OCI-LY1 (cell line): ENCODE results near the gene AFAP1L2.

ENCODE experiments used
- H2AFZ ChIP-seq: fragments of 200-600 bp; sonication (generic), shearing (Covaris generic); 2 replicates; pipeline ENCODE4 v1.6.0; 2014; ENCODE audit warnings: antibody characterized with exemption, mild to moderate bottlenecking, low read length
- H3F3A ChIP-seq: fragments of 200-600 bp; sonication (generic), shearing (Covaris generic); 2 replicates; pipeline ENCODE4 v1.6.0; 2014; ENCODE audit warnings: mild to moderate bottlenecking, antibody characterized with exemption, low read length, moderate library complexity; ENCODE audit not compliant: insufficient read depth
- H3K27ac ChIP-seq: fragments of 200-600 bp; sonication (generic); 2 replicates; pipeline ENCODE4 v1.5.1; 2014; ENCODE audit warnings: low read length, mixed run types, mild to moderate bottlenecking, low read depth; ENCODE audit not compliant: poor library complexity, severe bottlenecking
- H3K27me3 ChIP-seq: fragments of 200-600 bp; sonication (generic); 2 replicates; pipeline ENCODE4 v1.6.0; 2014; ENCODE audit warnings: antibody characterized with exemption, mild to moderate bottlenecking, low read length, moderate library complexity; ENCODE audit not compliant: insufficient read depth
- H3K36me3 ChIP-seq: fragments of 200-600 bp; sonication (generic); 2 replicates; pipeline ENCODE4 v1.6.1; 2014; ENCODE audit warnings: mild to moderate bottlenecking, antibody characterized with exemption, low read length, moderate library complexity, mixed read lengths; ENCODE audit not compliant: insufficient read depth
- H3K4me1 ChIP-seq: fragments of 200-600 bp; sonication (generic); 2 replicates; pipeline ENCODE4 v1.5.1; 2014; ENCODE audit warnings: mild to moderate bottlenecking, low read length, moderate library complexity; ENCODE audit not compliant: insufficient read depth, severe bottlenecking
- H3K4me2 ChIP-seq: fragments of 200-600 bp; sonication (generic), shearing (Covaris generic); 2 replicates; pipeline ENCODE4 v1.6.1; 2014; ENCODE audit warnings: low read length
- H3K4me3 ChIP-seq: fragments of 200-600 bp; sonication (generic); 2 replicates; pipeline ENCODE4 v1.5.1; 2014; ENCODE audit warnings: low read length, low read depth, mild to moderate bottlenecking, mixed read lengths; ENCODE audit not compliant: poor library complexity, severe bottlenecking
- H3K79me2 ChIP-seq: fragments of 200-600 bp; shearing (Covaris generic); 2 replicates; pipeline ENCODE4 v1.6.1; 2016; ENCODE audit warnings: mixed run types, low read length, mixed read lengths; ENCODE audit not compliant: insufficient read depth
- H3K9ac ChIP-seq: fragments of 200-600 bp; sonication (generic), shearing (Covaris generic); 2 replicates; pipeline ENCODE4 v1.6.1; 2014; ENCODE audit warnings: mild to moderate bottlenecking, low read length, mixed read lengths
- H3K9me2 ChIP-seq: fragments of 200-600 bp; sonication (generic), shearing (Covaris generic); 2 replicates; pipeline ENCODE4 v1.6.1; 2014; ENCODE audit warnings: low read depth, mild to moderate bottlenecking, low read length, mixed read lengths
- H3K9me3 ChIP-seq: fragments of 200-600 bp; shearing (Covaris generic); 2 replicates; pipeline ENCODE4 v1.6.1; 2014; ENCODE audit warnings: low read length, mixed read lengths
- H4K20me1 ChIP-seq: fragments of 200-600 bp; sonication (generic), shearing (Covaris generic); 2 replicates; pipeline ENCODE4 v1.6.0; 2016; ENCODE audit warnings: mild to moderate bottlenecking, low read length; ENCODE audit not compliant: insufficient read depth
- CTCF ChIP-seq: fragments of 200-600 bp; sonication (generic), shearing (Covaris generic); IDR thresholded peaks from 2 replicates; pipeline ENCODE4 v1.5.1; 2017; ENCODE audit warnings: mild to moderate bottlenecking, antibody characterized with exemption, low read length, moderate library complexity, mixed read lengths
- EZH2 ChIP-seq: fragments of 200-600 bp; sonication (generic), shearing (Covaris generic); IDR thresholded peaks from 2 replicates; pipeline ENCODE4 v1.8.0; 2017; ENCODE audit warnings: borderline replicate concordance, mixed run types, mild to moderate bottlenecking, antibody characterized with exemption, low read length, moderate library complexity, mixed read lengths

AFAP1L2 gene

GRCh38 chr10:114384601-114385000, 19.7 kb downstream of the AFAP1L2 start:
- no peaks in the 10 kb centered on the region for H3K9me2 ChIP-seq
- H3K36me3 ChIP-seq: no peaks in the 10 kb centered on the region
- H3K27me3 ChIP-seq: peaks cover 5% of the 10 kb centered on the region; the same call in 1 of the 2 replicates
- no peaks in the 10 kb centered on the region for H4K20me1 ChIP-seq
- no peak overlapping the region for H3K27ac ChIP-seq
- H3K4me3 ChIP-seq: no peak overlapping the region
- H3K4me1 ChIP-seq: no peaks in the 10 kb centered on the region
- H3K9ac ChIP-seq: no peak overlapping the region
- no peaks in the 10 kb centered on the region for H3F3A ChIP-seq
- no peaks in the 10 kb centered on the region for H3K79me2 ChIP-seq
- TF ChIP-seq EZH2 (no peak), CTCF (no peak)
- no peaks in the 10 kb centered on the region for H3K9me3 ChIP-seq
- H2AFZ ChIP-seq: no peak overlapping the region
- H3K4me2 ChIP-seq: no peak overlapping the region

GRCh38 chr10:114384181-114384580, 20.1 kb downstream of the AFAP1L2 start:
- TF ChIP-seq EZH2 (no peak), CTCF (no peak)
- H3K9me3 ChIP-seq: no peaks in the 10 kb centered on the region
- no peak overlapping the region for H3K4me3 ChIP-seq
- peaks cover 5% of the 10 kb centered on the region; the same call in 1 of the 2 replicates for H3K27me3 ChIP-seq
- H4K20me1 ChIP-seq: no peaks in the 10 kb centered on the region
- no peaks in the 10 kb centered on the region for H3K4me1 ChIP-seq
- no peaks in the 10 kb centered on the region for H3F3A ChIP-seq
- no peak overlapping the region for H3K27ac ChIP-seq
- H3K36me3 ChIP-seq: no peaks in the 10 kb centered on the region
- H3K9me2 ChIP-seq: no peaks in the 10 kb centered on the region
- no peak overlapping the region for H2AFZ ChIP-seq
- H3K9ac ChIP-seq: no peak overlapping the region
- H3K79me2 ChIP-seq: no peaks in the 10 kb centered on the region
- H3K4me2 ChIP-seq: no peak overlapping the region

GRCh38 chr10:114380797-114381196, 23.5 kb downstream of the AFAP1L2 start:
- Histone ChIP-seq H3K4me2 (no peak overlapping the region), H3K9me3 (no peaks in the 10 kb centered on the region), H3K79me2 (no peaks in the 10 kb centered on the region), H3K27ac (no peak overlapping the region), H4K20me1 (no peaks in the 10 kb centered on the region), H3K9me2 (no peaks in the 10 kb centered on the region), H2AFZ (no peak overlapping the region), H3F3A (no peaks in the 10 kb centered on the region), H3K4me3 (no peak overlapping the region), H3K9ac (no peak overlapping the region), H3K4me1 (no peaks in the 10 kb centered on the region), H3K27me3 (peaks cover 5% of the 10 kb centered on the region; the same call in 1 of the 2 replicates), H3K36me3 (no peaks in the 10 kb centered on the region)
- TF ChIP-seq CTCF (no peak), EZH2 (no peak)
